GM20000 (cell line): ENCODE results near the gene TNIP2.
"Not testable (repeated sequence)": the region's sequence is repeated elsewhere in the genome, so short reads cannot be mapped to it uniquely, and the experiment has no call there.

Experiments used
- DNase-seq: peaks from one replicate; pipeline ENCODE4 v3.0.0; 2012; ENCODE audit warnings: low spot score
- CTCF ChIP-seq: IDR thresholded peaks from 2 replicates; pipeline ENCODE4 v1.5.1; 2012; ENCODE audit warnings: mild to moderate bottlenecking, control low read depth; ENCODE audit errors: extremely low read depth, missing control alignments

The TNIP2 gene

GRCh38 chr4:2768124-2768523, 12.0 kb upstream of the TNIP2 start:
- DNase-seq, result no peak
- TF ChIP-seq CTCF, result no peak

GRCh38 chr4:2767705-2768074, 11.6 kb upstream of the TNIP2 start:
- no peak for DNase-seq

GRCh38 chr4:2767046-2767704, 11.0 kb upstream of the TNIP2 start:
- DNase-seq, result no peak
- TF ChIP-seq CTCF, result no peak

More at GRCh38 chr4:2767705-2768074, 11.6 kb upstream of the TNIP2 start:
- TF ChIP-seq CTCF, result no peak

GRCh38 chr4:2765832-2766526, 9.8 kb upstream of the TNIP2 start:
- TF ChIP-seq CTCF, result no peak
- no peak for DNase-seq

- no peak for TF ChIP-seq CTCF
- DNase-seq, result no peak
These were observed 7.4 kb upstream of the TNIP2 start for GRCh38 chr4:2763511-2763967.

- not testable (repeated sequence) for DNase-seq
These were observed 6.6 kb upstream of the TNIP2 start for GRCh38 chr4:2762486-2763370.

- TF ChIP-seq CTCF, result no peak
- DNase-seq, result peak; percentile 14
These were observed 5.9 kb upstream of the TNIP2 start for GRCh38 chr4:2762048-2762447.
